ENCODE results near the gene KRT85.

The KRT85 gene

DNA sequence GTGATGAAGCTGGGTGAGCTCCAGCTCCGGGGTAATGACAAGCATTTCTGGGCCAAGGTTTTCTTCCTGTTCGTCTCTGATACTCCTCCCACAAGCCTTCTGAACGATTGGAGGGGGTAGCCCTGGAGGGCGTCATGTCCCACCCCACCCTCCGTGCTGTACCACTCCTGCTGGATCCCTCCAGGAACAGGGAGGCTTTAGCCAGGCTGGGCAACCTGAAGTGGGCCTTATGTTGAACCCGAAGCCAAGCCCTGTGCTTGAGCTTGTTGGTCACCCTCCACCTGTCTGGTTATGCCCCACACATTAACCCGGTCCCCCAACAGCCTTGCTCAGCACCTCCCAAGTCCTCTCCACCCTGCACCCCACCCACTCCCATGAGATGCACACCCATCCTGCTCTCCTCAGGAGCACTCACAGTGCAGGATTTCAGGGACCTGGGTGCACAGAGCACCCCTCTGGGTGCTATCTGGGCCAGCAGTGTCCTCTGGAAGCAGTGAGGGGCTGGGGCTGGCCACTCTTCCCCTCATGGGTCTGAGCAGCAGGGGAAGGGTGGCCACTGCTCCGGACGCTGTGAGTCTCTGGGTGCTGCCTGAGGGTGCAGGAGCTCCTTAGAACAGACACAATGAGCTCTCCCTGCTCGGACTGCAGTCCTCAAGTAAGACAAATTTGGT lies 39.3 kb downstream of the KRT85 start:
- no peak overlapping the region for H3K9ac ChIP-seq (ENCODE audit: low read length)
- H3K27ac ChIP-seq (ENCODE audit: low read length): no peak overlapping the region
- no peak overlapping the region for H3K4me3 ChIP-seq (ENCODE audit: low read length)
- H3F3A ChIP-seq (ENCODE audit: insufficient read depth, low read length): no peaks in the 10 kb centered on the region
- H3K4me1 ChIP-seq (ENCODE audit: low read length): peaks cover 6% of the 10 kb centered on the region
- no peak for DNase-seq
- no peaks in the 10 kb centered on the region for H3K36me3 ChIP-seq (replicated peaks; ENCODE audit: insufficient read depth, low read length)
- no peaks in the 10 kb centered on the region for H4K20me1 ChIP-seq (ENCODE audit: insufficient read depth, low read length)
- no peaks in the 10 kb centered on the region for H3K79me2 ChIP-seq (ENCODE audit: low read length)
- TF ChIP-seq EZH2 (optimal IDR thresholded peaks at IDR 0.05; ENCODE audit: low read depth, low read length) (no peak), EZH2phosphoT487 (IDR thresholded peaks at IDR 0.05; ENCODE audit: low read length) (no peak)
- TF ChIP-seq, protein P1, sequence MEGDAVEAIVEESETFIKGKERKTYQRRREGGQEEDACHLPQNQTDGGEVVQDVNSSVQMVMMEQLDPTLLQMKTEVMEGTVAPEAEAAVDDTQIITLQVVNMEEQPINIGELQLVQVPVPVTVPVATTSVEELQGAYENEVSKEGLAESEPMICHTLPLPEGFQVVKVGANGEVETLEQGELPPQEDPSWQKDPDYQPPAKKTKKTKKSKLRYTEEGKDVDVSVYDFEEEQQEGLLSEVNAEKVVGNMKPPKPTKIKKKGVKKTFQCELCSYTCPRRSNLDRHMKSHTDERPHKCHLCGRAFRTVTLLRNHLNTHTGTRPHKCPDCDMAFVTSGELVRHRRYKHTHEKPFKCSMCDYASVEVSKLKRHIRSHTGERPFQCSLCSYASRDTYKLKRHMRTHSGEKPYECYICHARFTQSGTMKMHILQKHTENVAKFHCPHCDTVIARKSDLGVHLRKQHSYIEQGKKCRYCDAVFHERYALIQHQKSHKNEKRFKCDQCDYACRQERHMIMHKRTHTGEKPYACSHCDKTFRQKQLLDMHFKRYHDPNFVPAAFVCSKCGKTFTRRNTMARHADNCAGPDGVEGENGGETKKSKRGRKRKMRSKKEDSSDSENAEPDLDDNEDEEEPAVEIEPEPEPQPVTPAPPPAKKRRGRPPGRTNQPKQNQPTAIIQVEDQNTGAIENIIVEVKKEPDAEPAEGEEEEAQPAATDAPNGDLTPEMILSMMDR (IDR thresholded peaks at IDR 0.05; ENCODE audit: low read length): no peak
- no peaks in the 10 kb centered on the region for H3K9me2 ChIP-seq (replicated peaks; ENCODE audit: insufficient read depth, low read length)
- H3K27me3 ChIP-seq (replicated peaks; ENCODE audit: insufficient read depth, low read length): peaks cover 21% of the 10 kb centered on the region
- H3K4me2 ChIP-seq (ENCODE audit: low read depth, low read length): peak overlapping the region; percentile 27; the same call in 1 of the 2 replicates
- H2AFZ ChIP-seq (ENCODE audit: low read length): peak overlapping the region; percentile 61
- H3K9me3 ChIP-seq (replicated peaks; ENCODE audit: insufficient read depth, low read length): no peaks in the 10 kb centered on the region

DNA sequence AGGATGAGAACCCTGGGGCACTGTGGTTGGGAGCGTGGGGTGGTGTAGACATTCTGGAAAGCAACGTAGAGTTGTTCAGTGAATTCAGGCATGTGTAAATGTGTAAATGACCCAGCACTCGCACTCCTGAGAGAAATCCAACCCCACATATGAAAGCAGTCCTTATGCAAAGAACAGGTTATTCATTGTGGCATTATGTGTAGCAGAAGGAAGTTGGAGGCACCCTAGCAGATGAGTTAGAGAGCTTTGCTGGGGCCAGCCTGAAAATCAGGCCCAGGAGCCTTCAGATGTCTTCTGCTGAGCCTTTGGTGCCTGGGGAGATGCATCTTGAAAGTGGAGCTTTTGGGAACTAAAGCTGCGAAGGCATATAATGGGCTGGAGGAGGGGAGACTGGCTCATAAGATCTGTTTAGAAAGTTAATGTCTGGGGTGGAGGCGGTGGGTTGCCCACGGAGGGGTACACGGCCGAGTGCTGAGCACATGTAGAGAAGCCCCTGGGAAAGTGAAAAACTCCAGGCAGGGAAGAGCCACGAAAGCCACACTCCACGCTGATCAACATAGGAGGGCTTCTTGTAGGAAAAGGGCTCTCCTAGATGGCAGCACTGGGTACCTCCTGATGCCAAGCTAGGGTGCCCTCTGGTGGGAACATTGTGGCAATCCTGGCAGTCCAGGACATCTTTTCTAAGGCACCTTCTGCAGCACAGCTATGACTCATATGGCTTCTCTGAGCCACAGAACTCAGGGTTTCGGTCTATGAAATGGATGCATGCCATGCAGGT lies 40.0 kb downstream of the KRT85 start:
- Histone ChIP-seq H3K4me3 (ENCODE audit: low read length) (no peak overlapping the region), H3K9me2 (replicated peaks; ENCODE audit: insufficient read depth, low read length) (no peaks in the 10 kb centered on the region), H3K4me2 (ENCODE audit: low read depth, low read length) (peak overlapping the region; percentile 52; the same call in 1 of the 2 replicates), H3K4me1 (ENCODE audit: low read length) (peaks cover 6% of the 10 kb centered on the region), H3K79me2 (ENCODE audit: low read length) (no peaks in the 10 kb centered on the region), H3K27me3 (replicated peaks; ENCODE audit: insufficient read depth, low read length) (peaks cover 29% of the 10 kb centered on the region), H3K9ac (ENCODE audit: low read length) (no peak overlapping the region; the same call in 1 of the 2 replicates), H4K20me1 (ENCODE audit: insufficient read depth, low read length) (no peaks in the 10 kb centered on the region), H3K9me3 (replicated peaks; ENCODE audit: insufficient read depth, low read length) (no peaks in the 10 kb centered on the region), H3F3A (ENCODE audit: insufficient read depth, low read length) (no peaks in the 10 kb centered on the region), H2AFZ (ENCODE audit: low read length) (peak overlapping the region; percentile 61; the same call in 1 of the 2 replicates), H3K27ac (ENCODE audit: low read length) (no peak overlapping the region), H3K36me3 (replicated peaks; ENCODE audit: insufficient read depth, low read length) (no peaks in the 10 kb centered on the region)
- no peak for TF ChIP-seq EZH2 (optimal IDR thresholded peaks at IDR 0.05; ENCODE audit: low read depth, low read length)
- TF ChIP-seq, protein P1 (IDR thresholded peaks at IDR 0.05; ENCODE audit: low read length): peak; percentile 99
- DNase-seq: peak; percentile 94

DNA sequence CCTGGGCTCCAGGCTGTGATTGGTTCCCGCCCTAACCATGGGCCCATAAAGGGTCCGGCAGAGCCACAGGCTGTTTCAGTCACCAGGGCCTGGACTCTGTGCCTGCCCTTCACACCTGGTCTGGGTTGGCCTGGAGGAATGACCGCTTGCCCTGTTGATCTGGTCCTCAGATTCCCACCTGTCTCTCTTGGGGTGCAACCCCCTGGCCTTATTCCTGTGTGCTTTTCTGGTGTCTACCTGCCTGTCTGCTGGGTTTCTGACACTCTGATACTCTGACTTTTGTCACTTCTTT lies 43.2 kb downstream of the KRT85 start:
- Histone ChIP-seq H3K36me3 (replicated peaks; ENCODE audit: insufficient read depth, low read length) (no peaks in the 10 kb centered on the region), H3K4me2 (ENCODE audit: low read depth, low read length) (no peak overlapping the region), H3K9ac (ENCODE audit: low read length) (no peak overlapping the region), H3F3A (ENCODE audit: insufficient read depth, low read length) (no peaks in the 10 kb centered on the region), H3K4me3 (ENCODE audit: low read length) (no peak overlapping the region), H2AFZ (ENCODE audit: low read length) (no peak overlapping the region), H3K27me3 (replicated peaks; ENCODE audit: insufficient read depth, low read length) (peaks cover 60% of the 10 kb centered on the region), H3K9me2 (replicated peaks; ENCODE audit: insufficient read depth, low read length) (no peaks in the 10 kb centered on the region), H4K20me1 (ENCODE audit: insufficient read depth, low read length) (no peaks in the 10 kb centered on the region), H3K4me1 (ENCODE audit: low read length) (peaks cover 6% of the 10 kb centered on the region), H3K79me2 (ENCODE audit: low read length) (no peaks in the 10 kb centered on the region), H3K9me3 (replicated peaks; ENCODE audit: insufficient read depth, low read length) (no peaks in the 10 kb centered on the region), H3K27ac (ENCODE audit: low read length) (no peak overlapping the region)
- TF ChIP-seq EZH2phosphoT487 (IDR thresholded peaks at IDR 0.05; ENCODE audit: low read length) (no peak), EZH2 (optimal IDR thresholded peaks at IDR 0.05; ENCODE audit: low read depth, low read length) (no peak)
- TF ChIP-seq, protein P1 (IDR thresholded peaks at IDR 0.05; ENCODE audit: low read length): no peak
- no peak for DNase-seq
